Measurements from ENCODE around the gene COQ6. TPM values are rescaled to one million over a fixed set of nuclear protein-coding genes. Genes with fewer than 3 reads are reported as not detected.

COQ6 gene
- total and polyA plus RNA-seq, 2 of the 8 experiments (the other 6 are each of a cell fraction or from before 2014, with no cell fraction given): 9.5 to 15.5 TPM

DNA sequence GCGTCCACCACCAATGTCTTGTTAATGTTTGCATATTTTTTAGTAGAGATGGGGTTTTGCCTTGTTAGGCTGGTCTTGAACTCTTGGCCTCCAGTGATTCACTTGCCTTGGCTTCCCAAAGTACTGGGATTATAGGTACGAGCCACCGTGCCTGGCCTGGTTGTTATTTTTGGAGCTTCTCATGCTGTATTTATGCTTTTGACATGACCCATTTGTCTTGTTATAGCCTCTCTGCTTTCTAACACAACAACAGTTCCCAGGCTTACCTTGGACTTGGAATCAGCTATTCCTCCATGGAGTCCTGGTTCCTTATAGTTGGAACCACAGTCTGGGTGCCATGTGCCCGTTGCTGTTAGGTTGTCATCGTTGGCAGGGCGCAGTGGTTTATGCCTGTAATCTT, 33.8 kb upstream of the COQ6 start:
- no peak overlapping the region for H2AK5ac ChIP-seq (ENCODE audit: low read depth, low read length)
- no peaks in the 10 kb centered on the region for H3K4me1 ChIP-seq (replicated peaks in 1 of 4; ENCODE audit: control insufficient read depth in 3 of 4, insufficient read depth in 4 of 4, low read length in 3 of 4)
- no peak overlapping the region for H2BK15ac ChIP-seq (ENCODE audit: low read length)
- H3K27me3 ChIP-seq (replicated peaks in 1 of 4; ENCODE audit: control insufficient read depth in 3 of 4, extremely low read depth in 1 of 4, insufficient read depth in 3 of 4, low read length in 3 of 4): no peaks in the 10 kb centered on the region
- H3K9me3 ChIP-seq (ENCODE audit: insufficient read depth in 2 of 2, low read depth in 1 of 2, low read length in 1 of 2): no peaks in the 10 kb centered on the region; a peak in 1 of 4 replicates
- H3K23ac ChIP-seq (ENCODE audit: insufficient read length): no peak overlapping the region
- H2BK20ac ChIP-seq (ENCODE audit: low read length): no peak overlapping the region
- no peaks in the 10 kb centered on the region for H3K79me2 ChIP-seq (ENCODE audit: control insufficient read depth in 1 of 2, insufficient read depth in 2 of 2, low read length in 2 of 2)
- 92% methylated on average over 6 of the region's 6 CpGs; no CpG with 5 or more reads in 1 of the 2 experiments for WGBS, 2 experiments (ENCODE audit: extremely low coverage in 1 of 2, insufficient coverage in 1 of 2, insufficient read length in 1 of 2, insufficient replicate concordance in 2 of 2, low coverage in 1 of 2, low lambda C conversion rate in 2 of 2, missing lambda C conversion rate in 1 of 2)
- H4K20me1 ChIP-seq (replicated peaks in 1 of 2; ENCODE audit: control insufficient read depth in 1 of 2, insufficient read depth in 2 of 2, low read length in 2 of 2): peaks cover 0 to 3% of the 10 kb centered on the region in 2 experiments
- no peak overlapping the region for H4K91ac ChIP-seq (replicated peaks; ENCODE audit: insufficient read length, low read length)
- peaks cover 4 to 17% (median 13%) of the 10 kb centered on the region in 4 experiments; a peak in 7 of 8 replicates for H3K36me3 ChIP-seq (ENCODE audit: control insufficient read depth in 2 of 4, insufficient read depth in 4 of 4, low read length in 3 of 4)
- FAIRE-seq: no peak
- no peak overlapping the region for H2BK5ac ChIP-seq (ENCODE audit: low read depth, low read length)
- no peak overlapping the region for H3K9ac ChIP-seq (replicated peaks in 1 of 4; ENCODE audit: extremely low read depth in 1 of 4, low read depth in 3 of 4, low read length in 3 of 4)
- no peak overlapping the region for H3K18ac ChIP-seq (ENCODE audit: extremely low read depth, low read length)
- H4K5ac ChIP-seq (ENCODE audit: insufficient read length, low read depth, low read length): no peak overlapping the region
- no peak overlapping the region for H2AFZ ChIP-seq (ENCODE audit: low read length)
- no peak overlapping the region for H3K14ac ChIP-seq (ENCODE audit: insufficient read length)
- POLR2A ChIA-PET (ENCODE audit: partially characterized antibody): interaction anchor here (1.1 kb wide), 1 partner anchor 12 kb away, joined by 3 read pairs; no protein-coding TSS in a partner anchor
- H4K8ac ChIP-seq (ENCODE audit: extremely low read depth, insufficient read depth, low read length): no peak overlapping the region
- DNase-seq (ENCODE audit: low read depth in 1 of 2, low spot score in 2 of 2): no peak
- no peak overlapping the region for H3K4ac ChIP-seq (replicated peaks; ENCODE audit: insufficient read length, low read depth, low read length)
- no peak overlapping the region for H3K4me2 ChIP-seq (ENCODE audit: insufficient read depth in 1 of 2, low read depth in 2 of 2, low read length in 2 of 2)
- no peaks in the 10 kb centered on the region for H3K79me1 ChIP-seq (ENCODE audit: low read depth, low read length)
- no peak overlapping the region for H3K56ac ChIP-seq (replicated peaks; ENCODE audit: insufficient read length, low read depth, low read length)
- H2BK12ac ChIP-seq (ENCODE audit: low read depth, low read length): no peak overlapping the region
- TF ChIP-seq, protein P1, sequence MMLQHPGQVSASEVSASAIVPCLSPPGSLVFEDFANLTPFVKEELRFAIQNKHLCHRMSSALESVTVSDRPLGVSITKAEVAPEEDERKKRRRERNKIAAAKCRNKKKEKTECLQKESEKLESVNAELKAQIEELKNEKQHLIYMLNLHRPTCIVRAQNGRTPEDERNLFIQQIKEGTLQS (IDR thresholded peaks at IDR 0.05; ENCODE audit: insufficient read depth, low read depth, low read length): no peak
- TF ChIP-seq JUND (IDR thresholded peaks at IDR 0.05; ENCODE audit: low read length) (no peak), FOSL1 (IDR thresholded peaks at IDR 0.05; ENCODE audit: insufficient read depth, low read depth, low read length) (no peak), CREB1 (IDR thresholded peaks at IDR 0.05) (no peak), CTBP2 (IDR thresholded peaks at IDR 0.05; ENCODE audit: borderline replicate concordance, insufficient read depth, insufficient read length, low read length) (no peak)
- H3K4me3 ChIP-seq (ENCODE audit: extremely low read depth in 1 of 4, insufficient read depth in 2 of 4, low read depth in 3 of 4, low read length in 4 of 4): no peak overlapping the region
- no peaks in the 10 kb centered on the region for H3K23me2 ChIP-seq (ENCODE audit: low read depth, low read length)
- no peak overlapping the region for H2BK120ac ChIP-seq (replicated peaks; ENCODE audit: low read depth, low read length)
- CTCF ChIA-PET (ENCODE audit: partially characterized antibody): interaction anchor here (0.9 kb wide), 1 partner anchor 87 kb away, joined by 3 read pairs; no protein-coding TSS in a partner anchor
- H3K27ac ChIP-seq (ENCODE audit: low read depth, low read length): no peak overlapping the region
